IMR-90 (cell line): ENCODE measurements around the gene ITM2C. TPM values are rescaled to one million over a fixed set of nuclear protein-coding genes. Genes with fewer than 3 reads are reported as not detected.

Source experiments
- ATAC-seq: fragments of 200-7000 bp; cut with Tn5 transposase; 2 replicates; pipeline ENCODE4 v1.9.1; 2020; ENCODE audit warnings: low read depth, mild to moderate bottlenecking, moderate library complexity
- Bru-seq: library from RNA; stranded (reverse); fragments of 400-500 nt; gene quantifications from one replicate; lab custom pipeline; 2021; lab: Mats Ljungman, UMichigan
- BruChase-seq, 2 experiments: library from RNA; stranded (reverse); fragments of 400-500 nt; gene quantifications; one replicate each; lab custom pipeline; 2021; lab: Mats Ljungman, UMichigan
- BruUV-seq: library from RNA; stranded (reverse); fragments of 400-500 nt; replicated peaks from 2 replicates; lab custom pipeline; 2021; lab: Mats Ljungman, UMichigan
- CTCF ChIA-PET: fragments of 300-600 bp; formaldehyde crosslinking; extraction: SDS; loops from one replicate; lab custom pipeline; 2021; ENCODE audit warnings: antibody characterized with exemption; lab: Yijun Ruan, JAX
- POLR2A ChIA-PET: fragments of 300-600 bp; sonication (Branson Sonifier 250); formaldehyde crosslinking; loops from one replicate; lab custom pipeline; 2022; ENCODE audit warnings: antibody characterized with exemption; ENCODE audit not compliant: unreplicated experiment; lab: Charles Lee
- DNase-seq: peaks from one replicate; pipeline ENCODE4 v3.0.0; 2013
- H2AFZ ChIP-seq: replicated peaks from 2 replicates; pipeline ENCODE3; 2013; ENCODE audit warnings: low read length, mild to moderate bottlenecking; ENCODE audit not compliant: poor library complexity
- H2AK5ac ChIP-seq: 2 replicates; pipeline ENCODE4 v1.6.1; 2013; ENCODE audit warnings: low read depth, low read length, inconsistent platforms
- H2AK9ac ChIP-seq: replicated peaks from 2 replicates; pipeline ENCODE3; 2013; ENCODE audit warnings: mild to moderate bottlenecking, low read depth, low read length, moderate library complexity; ENCODE audit not compliant: poor library complexity
- H2BK120ac ChIP-seq: 2 replicates; pipeline ENCODE4 v1.6.1; 2013; ENCODE audit warnings: low read depth, low read length, inconsistent platforms
- H2BK15ac ChIP-seq: 3 replicates; pipeline ENCODE4 v1.6.1; 2013; ENCODE audit warnings: low read depth, low read length, inconsistent platforms
- H2BK20ac ChIP-seq: 2 replicates; pipeline ENCODE4 v1.6.1; 2013; ENCODE audit warnings: low read depth, mild to moderate bottlenecking, inconsistent platforms, low read length, moderate library complexity
- H2BK5ac ChIP-seq: 2 replicates; pipeline ENCODE4 v1.6.1; 2013; ENCODE audit warnings: mild to moderate bottlenecking, low read depth, low read length, inconsistent platforms; ENCODE audit not compliant: poor library complexity, severe bottlenecking
- H3K14ac ChIP-seq: replicated peaks from 2 replicates; pipeline ENCODE4 v1.6.1; 2013; ENCODE audit warnings: low read depth, low read length, inconsistent platforms
- H3K18ac ChIP-seq: 2 replicates; pipeline ENCODE4 v1.6.1; 2013; ENCODE audit warnings: low read depth, low read length, control low read depth
- H3K23ac ChIP-seq: 2 replicates; pipeline ENCODE4 v1.6.1; 2013; ENCODE audit warnings: low read depth, low read length, inconsistent platforms
- H3K27ac ChIP-seq: 2 replicates; pipeline ENCODE4 v1.5.1; 2013; ENCODE audit warnings: mild to moderate bottlenecking, control low read depth, low read length; ENCODE audit not compliant: insufficient read depth
- H3K27me3 ChIP-seq: 2 replicates; pipeline ENCODE4 v1.6.1; 2013; ENCODE audit warnings: low read length; ENCODE audit not compliant: control insufficient read depth, insufficient read depth
- H3K36me3 ChIP-seq: 2 replicates; pipeline ENCODE4 v1.6.1; 2013; ENCODE audit warnings: low read length, mixed read lengths; ENCODE audit not compliant: control insufficient read depth, insufficient read depth
- H3K4ac ChIP-seq: 2 replicates; pipeline ENCODE4 v1.6.1; 2013; ENCODE audit warnings: low read depth, low read length, inconsistent platforms
- H3K4me1 ChIP-seq: 2 replicates; pipeline ENCODE4 v1.6.1; 2013; ENCODE audit warnings: low read length, mixed read lengths; ENCODE audit not compliant: control insufficient read depth, insufficient read depth
- H3K4me2 ChIP-seq: 2 replicates; pipeline ENCODE4 v1.6.1; 2013; ENCODE audit warnings: low read depth, mild to moderate bottlenecking, control low read depth, low read length, moderate library complexity
- H3K4me3 ChIP-seq: 2 replicates; pipeline ENCODE4 v1.5.1; 2013; ENCODE audit warnings: low read depth, mild to moderate bottlenecking, control low read depth, low read length, moderate library complexity; ENCODE audit not compliant: insufficient read depth
- H3K56ac ChIP-seq: 2 replicates; pipeline ENCODE4 v1.6.1; 2013; ENCODE audit warnings: low read length, inconsistent platforms; ENCODE audit not compliant: insufficient read depth; ENCODE audit errors: extremely low read depth
- H3K79me1 ChIP-seq, 2 experiments: 2 replicates each; pipeline ENCODE4 v1.6.1; 2013; ENCODE audit warnings: low read length in 2 of 2, inconsistent platforms in 1 of 2, low read depth in 1 of 2
- H3K9ac ChIP-seq: 2 replicates; pipeline ENCODE4 v1.6.1; 2013; ENCODE audit warnings: low read depth, low read length, control low read depth
- H3K9me1 ChIP-seq: 2 replicates; pipeline ENCODE4 v1.6.1; 2013; ENCODE audit warnings: low read length, inconsistent platforms; ENCODE audit not compliant: insufficient read depth
- H3K9me3 ChIP-seq: 2 replicates; pipeline ENCODE4 v1.6.1; 2013; ENCODE audit warnings: low read length; ENCODE audit not compliant: control insufficient read depth, insufficient read depth
- H4K20me1 ChIP-seq: 2 replicates; pipeline ENCODE4 v1.6.1; 2013; ENCODE audit warnings: low read length, inconsistent platforms; ENCODE audit not compliant: insufficient read depth
- H4K5ac ChIP-seq: 2 replicates; pipeline ENCODE4 v1.6.1; 2013; ENCODE audit warnings: mild to moderate bottlenecking, low read depth, low read length, control low read depth
- H4K8ac ChIP-seq, 2 experiments: 2 replicates each; pipeline ENCODE4 v1.6.1; 2013; ENCODE audit warnings: low read depth in 2 of 2, low read length in 2 of 2, control low read depth in 1 of 2, inconsistent platforms in 1 of 2
- H4K91ac ChIP-seq: 2 replicates; pipeline ENCODE4 v1.6.1; 2013; ENCODE audit warnings: low read depth, low read length, inconsistent platforms; ENCODE audit not compliant: insufficient read depth
- CTCF ChIP-seq: conservative IDR thresholded peaks from 2 replicates; pipeline ENCODE4 v1.5.1; 2012; ENCODE audit warnings: mild to moderate bottlenecking, low read depth, low read length, improper control_type of control experiment
- MAZ ChIP-seq: IDR thresholded peaks from 2 replicates; pipeline ENCODE4 v1.6.1; 2012; ENCODE audit warnings: low read depth, mild to moderate bottlenecking, low read length, improper control_type of control experiment, moderate library complexity, borderline replicate concordance
- MXI1 ChIP-seq: IDR thresholded peaks from 2 replicates; pipeline ENCODE4 v1.6.1; 2012; ENCODE audit warnings: low read depth, mild to moderate bottlenecking, low read length, moderate library complexity, borderline replicate concordance
- WGBS, 2 experiments: methylation state at CpG; one replicate each; pipeline versions ENCODE4 v1.1.5 to v1.1.7; 2013; ENCODE audit warnings: missing lambda C conversion rate in 2 of 2; ENCODE audit not compliant: insufficient read length in 1 of 2; ENCODE audit errors: extremely low coverage in 2 of 2; 5-methylcytosine and 5-hydroxymethylcytosine counted together
- dilution Hi-C: fragments of 300-500 bp; cut with HindIII; formaldehyde crosslinking; loops from one replicate; pipeline ENCODE4 v1.14.3; 2018; ENCODE audit warnings: low sequenced_read_pairs; ENCODE audit not compliant: unreplicated experiment
- in situ Hi-C: fragments of 300-500 bp; cut with MboI; formaldehyde crosslinking; loops from 3 replicates; pipeline ENCODE4 v1.14.3; 2019; ENCODE audit warnings: low sequenced_read_pairs, inconsistent platforms, mixed read lengths
- intact Hi-C: fragments of 100-400 bp; cut with micrococcal nuclease; formaldehyde crosslinking; loops from 2 replicates; pipeline ENCODE4 v1.10.0; 2022
- long read RNA-seq: library from polyadenylated mRNA; unstranded; transcript quantifications from one replicate; pipeline ENCODE4 v2.0.0, GENCODE V29; 2021; ENCODE audit not compliant: unreplicated experiment
- polyA plus RNA-seq, 3 experiments: library from polyadenylated mRNA; depleted of rRNA; stranded (reverse); fragments of >200 nt; gene quantifications; 2 replicates each; pipeline ENCODE4 v1.2.3, GENCODE V29; 2012; ENCODE audit warnings: low replicate concordance in 1 of 3
- total RNA-seq: library from RNA; depleted of rRNA; stranded (reverse); fragments of >200 nt; gene quantifications from 2 replicates; pipeline ENCODE4 v1.2.3, GENCODE V29; 2012; rRNA removed

Gene ITM2C
- total RNA-seq (35.8 and 46.8 TPM in 2 replicates), polyA plus RNA-seq (2012; rRNA removed) (274 and 275 TPM in 2 replicates), Bru-seq, nascent RNA (percentile 63 among the genes with signal in this experiment), BruChase-seq, experiment 1, labeled RNA remaining after a 6-hour chase (percentile 63 among the genes with signal in this experiment), BruChase-seq, experiment 2, labeled RNA remaining after a 2-hour chase (percentile 55 among the genes with signal in this experiment)
- polyA plus RNA-seq (2012; cell fraction: cytosol; rRNA removed): 429 TPM in 2 replicates
- polyA plus RNA-seq (2012; cell fraction: nucleus; rRNA removed; ENCODE audit: low replicate concordance): 107 and 149 TPM in 2 replicates
- long read RNA-seq, transcript ITM2C-203 (5 exons, 1,889 nt): minor isoform, 7 of 521 reads
- long read RNA-seq, transcript ITM2C-210 (1 exons, 501 nt): minor isoform, 47 of 521 reads
- long read RNA-seq, transcript ITM2C-202 (6 exons, 2,078 nt): major isoform, 327 of 521 reads
- long read RNA-seq, partial matches to known transcripts: 81 of 521 reads
- long read RNA-seq, other reads (novel, unspliced or antisense): 57 of 521 reads

DNA sequence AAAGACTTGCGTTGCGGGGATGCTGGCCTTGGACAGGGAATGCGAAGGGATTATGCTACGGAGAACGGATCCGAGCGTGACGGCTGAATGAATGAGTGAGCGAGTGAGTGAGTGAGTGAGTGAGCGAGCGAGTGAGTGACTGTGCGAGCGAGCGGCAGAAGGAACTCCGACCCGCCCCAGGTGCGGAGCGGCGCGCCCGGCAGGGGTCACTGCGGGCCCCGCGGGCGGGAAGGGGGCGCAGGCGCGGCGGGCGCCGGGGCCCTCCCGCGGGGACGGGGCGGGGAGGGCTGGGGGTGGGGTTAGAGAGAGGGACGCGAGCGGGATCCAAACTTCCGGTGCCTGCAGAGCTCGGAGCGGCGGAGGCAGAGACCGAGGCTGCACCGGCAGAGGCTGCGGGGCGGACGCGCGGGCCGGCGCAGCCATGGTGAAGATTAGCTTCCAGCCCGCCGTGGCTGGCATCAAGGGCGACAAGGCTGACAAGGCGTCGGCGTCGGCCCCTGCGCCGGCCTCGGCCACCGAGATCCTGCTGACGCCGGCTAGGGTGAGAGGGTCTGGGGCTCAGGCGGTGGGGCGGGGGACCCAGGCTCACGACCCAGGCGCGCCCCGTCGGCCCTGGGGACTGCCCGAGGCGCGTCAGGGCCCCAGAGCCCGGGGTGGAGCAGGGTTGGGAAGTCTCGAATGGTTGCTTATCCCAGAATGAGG lies at the start of gene ITM2C:
Gene ITM2C, plus strand, starts transcription at position 338 of the 702 bp plus-strand sequence. Its CDS starts 84 bp downstream, at position 422.
- no peak for TF ChIP-seq MXI1
- peak; percentile 65; the same call in 1 of the 2 replicates for TF ChIP-seq MAZ
- peak; percentile 50 for TF ChIP-seq CTCF
- H3K4me1 ChIP-seq: peaks cover 12% of the 10 kb centered on the region; the same call in 1 of the 2 replicates
- H3K23ac ChIP-seq: peak within 1 kb of the TSS; percentile 24; the same call in 1 of the 2 replicates
- BruUV-seq: no TSS peak
- in situ Hi-C loops: no loop called here
- peak within 1 kb of the TSS; percentile 47 for H3K27ac ChIP-seq
- H4K8ac ChIP-seq: peak within 1 kb of the TSS; percentile 33 to 74; a peak in 3 of 4 replicates
- H2BK5ac ChIP-seq: no peak within 1 kb of the TSS
- H3K4me2 ChIP-seq: peak within 1 kb of the TSS; percentile 88
- peak within 1 kb of the TSS; percentile 86 for H3K9ac ChIP-seq
- H3K36me3 ChIP-seq: no peaks in the 10 kb centered on the region
- peaks cover 6% of the 10 kb centered on the region; the same call in 1 of the 2 replicates for H3K9me1 ChIP-seq
- H2AK9ac ChIP-seq: peak within 1 kb of the TSS; percentile 52
- CTCF ChIA-PET: interaction anchor here (0.6 to 0.7 kb wide), 2 partner anchors 16 to 124 kb away, joined by 3 read pairs; no protein-coding TSS in a partner anchor
- H4K20me1 ChIP-seq: peaks cover 21% of the 10 kb centered on the region
- dilution Hi-C loops: no loop called here
- H3K27me3 ChIP-seq: peaks cover 26% of the 10 kb centered on the region
- no peak within 1 kb of the TSS for H3K56ac ChIP-seq
- peaks cover 3 to 35% of the 10 kb centered on the region in 2 experiments; a peak in 3 of 4 replicates for H3K79me1 ChIP-seq
- 0% methylated on average over 56 of the region's 76 CpGs; no CpG with 5 or more reads in 1 of the 2 experiments for WGBS, 2 experiments
- intact Hi-C loops: loop anchor here (1.0 kb wide), 1 partner anchor 123 kb away; no protein-coding TSS in a partner anchor
- H2AK5ac ChIP-seq: peak within 1 kb of the TSS; percentile 11; the same call in 1 of the 2 replicates
- POLR2A ChIA-PET: no interaction called here
- peak within 1 kb of the TSS; percentile 61; the same call in 1 of the 2 replicates for H2BK120ac ChIP-seq
- H3K4me3 ChIP-seq: peak within 1 kb of the TSS; percentile 98
- peak within 1 kb of the TSS; percentile 91; the same call in 1 of the 2 replicates for H3K14ac ChIP-seq
- ATAC-seq: peak; percentile 91
- no peaks in the 10 kb centered on the region for H3K9me3 ChIP-seq
- no peak within 1 kb of the TSS for H2BK20ac ChIP-seq
- peak; percentile 62 for DNase-seq
- no peak within 1 kb of the TSS for H2BK15ac ChIP-seq
- peak within 1 kb of the TSS; percentile 95 for H2AFZ ChIP-seq
- peak within 1 kb of the TSS; percentile 41 for H4K5ac ChIP-seq
- peak within 1 kb of the TSS; percentile 46; the same call in 1 of the 2 replicates for H4K91ac ChIP-seq
- 0 out of 2 replicates have a peak within 1 kb of the TSS, but pooled peaks have one; percentile 8 for H3K18ac ChIP-seq
- peak within 1 kb of the TSS; percentile 60 for H3K4ac ChIP-seq
